ENCODE data around the gene RUBCN.
"Not testable (repeated sequence)": the region's sequence is repeated elsewhere in the genome, so short reads cannot be mapped to it uniquely, and the experiment has no call there.

Gene RUBCN

GRCh38 chr3:197680955-197681521 lies 55.7 kb downstream of the RUBCN start:
- no peak for DNase-seq

GRCh38 chr3:197675951-197676350 lies 60.8 kb downstream of the RUBCN start:
- no peak for DNase-seq

GRCh38 chr3:197675563-197675860 lies 61.2 kb downstream of the RUBCN start:
- no peak for DNase-seq

GRCh38 chr3:197674741-197675562 lies 61.8 kb downstream of the RUBCN start:
- no peak for DNase-seq

GRCh38 chr3:197673170-197673569 lies 63.5 kb downstream of the RUBCN start:
- DNase-seq, result no peak

- no peak for DNase-seq
Observed at GRCh38 chr3:197670361-197670760, 66.3 kb downstream of the RUBCN start.

- DNase-seq, result no peak
Observed at GRCh38 chr3:197667968-197668367, 68.7 kb downstream of the RUBCN start.

- DNase-seq, result not testable (repeated sequence)
Observed at GRCh38 chr3:197667293-197667692, 69.4 kb downstream of the RUBCN start.

GRCh38 chr3:197666221-197666842 lies 70.4 kb downstream of the RUBCN start:
- not testable (repeated sequence) for DNase-seq

- not testable (repeated sequence) for DNase-seq
Observed at GRCh38 chr3:197665549-197665948, 71.2 kb downstream of the RUBCN start.

GRCh38 chr3:197665142-197665491 lies 71.6 kb downstream of the RUBCN start:
- DNase-seq, result not testable (repeated sequence)

GRCh38 chr3:197664414-197665141 lies 72.1 kb downstream of the RUBCN start:
- not testable (repeated sequence) for DNase-seq

- not testable (repeated sequence) for DNase-seq
Observed at GRCh38 chr3:197663367-197664140, 73.2 kb downstream of the RUBCN start.

GRCh38 chr3:197662352-197662751 lies 74.4 kb downstream of the RUBCN start:
- not testable (repeated sequence) for DNase-seq

- DNase-seq, result not testable (repeated sequence)
Observed at GRCh38 chr3:197661874-197662273, 74.8 kb downstream of the RUBCN start.

- not testable (repeated sequence) for DNase-seq
Observed at GRCh38 chr3:197661234-197661834, 75.4 kb downstream of the RUBCN start.

- DNase-seq, result not testable (repeated sequence)
Observed at GRCh38 chr3:197659701-197660100, 77.0 kb downstream of the RUBCN start.

GRCh38 chr3:197659144-197659543 lies 77.6 kb downstream of the RUBCN start:
- not testable (repeated sequence) for DNase-seq

- not testable (repeated sequence) for DNase-seq
Observed at GRCh38 chr3:197658706-197659105, 78.0 kb downstream of the RUBCN start.

GRCh38 chr3:197657541-197658292 lies 79.0 kb downstream of the RUBCN start:
- not testable (repeated sequence) for DNase-seq

- DNase-seq, result not testable (repeated sequence)
Observed at GRCh38 chr3:197656960-197657359, 79.7 kb downstream of the RUBCN start.

All from DMS79 treated with DMSO at 0.1 percent for 48 hours (cell line).